Neural cell (in vitro differentiated cells): Measurements from ENCODE around the gene IGF2BP3. TPM values are rescaled to one million over a fixed set of nuclear protein-coding genes. Genes with fewer than 3 reads are reported as not detected.

Source experiments
- H2AFZ ChIP-seq: fragments of 200-600, 300-800 bp; sonication (generic), shearing (Covaris generic); 2 replicates; pipeline ENCODE4 v1.6.0; 2014; ENCODE audit warnings: low read depth, mild to moderate bottlenecking, antibody characterized with exemption, low read length, moderate library complexity
- H3F3A ChIP-seq: fragments of 200-600 bp; shearing (Covaris generic); 2 replicates; pipeline ENCODE4 v1.6.1; 2016; ENCODE audit warnings: mild to moderate bottlenecking, moderate library complexity, mixed read lengths, antibody characterized with exemption, low read length; ENCODE audit not compliant: insufficient read depth, poor library complexity, severe bottlenecking
- H3K27ac ChIP-seq: fragments of 200-600, 300-800 bp; sonication (generic), shearing (Covaris generic); 2 replicates; pipeline ENCODE4 v1.5.1; 2014; ENCODE audit warnings: mild to moderate bottlenecking, low read length, moderate library complexity
- H3K27me3 ChIP-seq: fragments of 300-800, 200-600 bp; sonication (generic), shearing (Covaris generic); 2 replicates; pipeline ENCODE4 v1.6.0; 2014; ENCODE audit warnings: mild to moderate bottlenecking, low read depth, low read length, moderate library complexity; ENCODE audit not compliant: insufficient read depth
- H3K36me3 ChIP-seq: fragments of 300-800, 200-600 bp; sonication (generic), shearing (Covaris generic); 2 replicates; pipeline ENCODE4 v1.5.1; 2014; ENCODE audit warnings: mild to moderate bottlenecking, antibody characterized with exemption, low read length, moderate library complexity; ENCODE audit not compliant: insufficient read depth
- H3K4me2 ChIP-seq: fragments of 300-800, 200-600 bp; sonication (generic), shearing (Covaris generic); 2 replicates; pipeline ENCODE4 v1.6.0; 2014; ENCODE audit warnings: mild to moderate bottlenecking, low read length
- H3K4me3 ChIP-seq: fragments of 300-800, 200-600 bp; sonication (generic), shearing (Covaris generic); 2 replicates; pipeline ENCODE4 v1.5.1; 2014; ENCODE audit warnings: mild to moderate bottlenecking, low read length, moderate library complexity
- H3K79me2 ChIP-seq: fragments of 200-600 bp; shearing (Covaris generic); replicated peaks from 2 replicates; pipeline ENCODE4 v1.6.0; 2014; ENCODE audit warnings: mild to moderate bottlenecking, low read length, moderate library complexity; ENCODE audit not compliant: insufficient read depth
- H3K9ac ChIP-seq: fragments of 300-800, 200-600 bp; sonication (generic), shearing (Covaris generic); 2 replicates; pipeline ENCODE4 v1.6.1; 2016; ENCODE audit warnings: mild to moderate bottlenecking, low read length, mixed read lengths
- H3K9me2 ChIP-seq: fragments of 200-600 bp; shearing (Covaris generic); 2 replicates; pipeline ENCODE4 v1.6.1; 2016; ENCODE audit warnings: mild to moderate bottlenecking, low read length, mixed read lengths; ENCODE audit not compliant: insufficient read depth
- H3K9me3 ChIP-seq: fragments of 200-600, 300-800 bp; sonication (generic), shearing (Covaris generic); 2 replicates; pipeline ENCODE4 v1.6.1; 2016; ENCODE audit warnings: mild to moderate bottlenecking, mixed run types, low read length, moderate library complexity, mixed read lengths
- H4K20me1 ChIP-seq: fragments of 200-600 bp; shearing (Covaris generic); 2 replicates; pipeline ENCODE4 v1.6.1; 2016; ENCODE audit warnings: mild to moderate bottlenecking, mixed run types; ENCODE audit not compliant: insufficient read depth
- CTCF ChIP-seq: fragments of 450-650 bp; IDR thresholded peaks from 2 replicates; pipeline ENCODE4 v1.5.1; 2014; ENCODE audit warnings: antibody characterized with exemption, mild to moderate bottlenecking, moderate library complexity; ENCODE audit not compliant: poor library complexity, severe bottlenecking
- EP300 ChIP-seq: fragments of 450-650 bp; conservative IDR thresholded peaks from 2 replicates; pipeline ENCODE4 v1.6.1; 2014; ENCODE audit warnings: antibody characterized with exemption, mild to moderate bottlenecking, moderate library complexity; ENCODE audit not compliant: poor library complexity, severe bottlenecking
- EZH2 ChIP-seq: fragments of 200-600, 300-800 bp; shearing (Covaris generic), sonication (generic); IDR thresholded peaks from 2 replicates; pipeline ENCODE4 v1.6.1; 2014; ENCODE audit warnings: antibody characterized with exemption, low read length, borderline replicate concordance, mild to moderate bottlenecking; ENCODE audit not compliant: insufficient read depth, poor library complexity, severe bottlenecking
- MXI1 ChIP-seq: fragments of 450-650 bp; conservative IDR thresholded peaks from 2 replicates; pipeline ENCODE4 v1.6.1; 2014; ENCODE audit warnings: antibody characterized with exemption, mild to moderate bottlenecking; ENCODE audit not compliant: poor library complexity, severe bottlenecking
- POLR2AphosphoS5 ChIP-seq: IDR thresholded peaks from 2 replicates; pipeline ENCODE4 v1.6.1; 2012
- RAD21 ChIP-seq: fragments of 450-650 bp; conservative IDR thresholded peaks from 2 replicates; pipeline ENCODE4 v1.6.1; 2014; ENCODE audit warnings: antibody characterized with exemption, mild to moderate bottlenecking, moderate library complexity
- REST ChIP-seq: IDR thresholded peaks from 2 replicates; pipeline ENCODE4 v1.6.1; 2012; ENCODE audit warnings: borderline replicate concordance
- SMC3 ChIP-seq: fragments of 450-650 bp; conservative IDR thresholded peaks from 2 replicates; pipeline ENCODE4 v1.6.1; 2014; ENCODE audit warnings: antibody characterized with exemption, mild to moderate bottlenecking, moderate library complexity; ENCODE audit not compliant: poor library complexity
- TAF1 ChIP-seq: IDR thresholded peaks from 2 replicates; pipeline ENCODE4 v1.6.1; 2012; ENCODE audit warnings: low read depth
- polyA plus RNA-seq: library from polyadenylated mRNA; depleted of rRNA; stranded (reverse); fragments of >200 nt; gene quantifications from 2 replicates; pipeline ENCODE4 v1.2.3, GENCODE V29; 2014

Gene IGF2BP3
- polyA plus RNA-seq, 1 donor from 2014 or later, result 29.6 TPM

- no peaks in the 10 kb centered on the region for H3K27me3 ChIP-seq
- H3K4me2 ChIP-seq, result peak overlapping the region; percentile 7
- peak overlapping the region; percentile 18 for H3K9ac ChIP-seq
- H3K4me3 ChIP-seq, result peak overlapping the region; percentile 41
- no peaks in the 10 kb centered on the region for H3K36me3 ChIP-seq
- H3K9me2 ChIP-seq, result no peaks in the 10 kb centered on the region
- no peaks in the 10 kb centered on the region for H3F3A ChIP-seq
- no peaks in the 10 kb centered on the region for H4K20me1 ChIP-seq
- no peak overlapping the region for H2AFZ ChIP-seq
- H3K79me2 ChIP-seq, result peaks cover 77% of the 10 kb centered on the region
- no peaks in the 10 kb centered on the region for H3K9me3 ChIP-seq
- no peak for TF ChIP-seq CTCF
- TF ChIP-seq EP300, result no peak
- TF ChIP-seq EZH2, result no peak
- TF ChIP-seq POLR2AphosphoS5, result no peak
- TF ChIP-seq SMC3, result no peak
- no peak for TF ChIP-seq TAF1
- no peak for TF ChIP-seq REST
- TF ChIP-seq RAD21, result no peak
- TF ChIP-seq MXI1, result no peak
- H3K27ac ChIP-seq, result peak overlapping the region; percentile 36
Measured at GRCh38 chr7:23431702-23432199, 38.5 kb downstream of the IGF2BP3 start.

DNA sequence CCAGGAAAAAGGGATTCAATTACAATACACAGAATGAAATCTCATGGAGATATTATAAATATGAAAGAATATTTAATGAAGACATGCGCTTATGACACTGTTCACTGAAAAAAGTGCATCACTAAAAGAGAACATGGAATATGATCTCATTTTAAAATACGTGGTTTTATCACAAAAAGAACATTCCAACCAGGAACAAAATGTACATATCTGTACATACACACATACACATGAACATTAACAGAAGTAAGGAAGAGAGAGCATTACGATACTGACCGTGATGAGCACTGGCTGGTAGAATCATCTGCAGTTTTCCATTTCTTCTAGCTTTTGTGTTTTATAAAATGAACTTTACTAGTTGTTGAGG, 39.4 kb downstream of the IGF2BP3 start:
- H3K36me3 ChIP-seq, result no peaks in the 10 kb centered on the region
- H3K79me2 ChIP-seq, result peaks cover 68% of the 10 kb centered on the region
- no peaks in the 10 kb centered on the region for H4K20me1 ChIP-seq
- H2AFZ ChIP-seq, result no peak overlapping the region
- H3K9ac ChIP-seq, result no peak overlapping the region
- no peak overlapping the region for H3K4me3 ChIP-seq
- H3K4me2 ChIP-seq, result no peak overlapping the region
- H3F3A ChIP-seq, result no peaks in the 10 kb centered on the region
- H3K27ac ChIP-seq, result no peak overlapping the region
- H3K9me2 ChIP-seq, result no peaks in the 10 kb centered on the region
- TF ChIP-seq RAD21 (no peak), SMC3 (no peak), EZH2 (no peak), EP300 (no peak), TAF1 (no peak), MXI1 (no peak), REST (no peak), CTCF (no peak)
- no peaks in the 10 kb centered on the region for H3K9me3 ChIP-seq
- H3K27me3 ChIP-seq, result no peaks in the 10 kb centered on the region
